Stimulated activated CD4-positive, alpha-beta T cell treated with anti-CD3 and anti-CD28 coated beads, TNF-alpha, amount 100 ng/mL, for 24 hours (primary cell): ENCODE data around the gene MYL5.
A peak's percentile ranks its signal among the peaks of the same experiment; 100 is the strongest.
"Not testable (repeated sequence)": the region's sequence is repeated elsewhere in the genome, so short reads cannot be mapped to it uniquely, and the experiment has no call there.

ENCODE experiments used
- DNase-seq, 3 experiments: peaks; one replicate each; pipeline ENCODE4 v3.0.0-alpha.2; 2020; ENCODE audit warnings: low read depth in 3 of 3

The MYL5 gene

DNA sequence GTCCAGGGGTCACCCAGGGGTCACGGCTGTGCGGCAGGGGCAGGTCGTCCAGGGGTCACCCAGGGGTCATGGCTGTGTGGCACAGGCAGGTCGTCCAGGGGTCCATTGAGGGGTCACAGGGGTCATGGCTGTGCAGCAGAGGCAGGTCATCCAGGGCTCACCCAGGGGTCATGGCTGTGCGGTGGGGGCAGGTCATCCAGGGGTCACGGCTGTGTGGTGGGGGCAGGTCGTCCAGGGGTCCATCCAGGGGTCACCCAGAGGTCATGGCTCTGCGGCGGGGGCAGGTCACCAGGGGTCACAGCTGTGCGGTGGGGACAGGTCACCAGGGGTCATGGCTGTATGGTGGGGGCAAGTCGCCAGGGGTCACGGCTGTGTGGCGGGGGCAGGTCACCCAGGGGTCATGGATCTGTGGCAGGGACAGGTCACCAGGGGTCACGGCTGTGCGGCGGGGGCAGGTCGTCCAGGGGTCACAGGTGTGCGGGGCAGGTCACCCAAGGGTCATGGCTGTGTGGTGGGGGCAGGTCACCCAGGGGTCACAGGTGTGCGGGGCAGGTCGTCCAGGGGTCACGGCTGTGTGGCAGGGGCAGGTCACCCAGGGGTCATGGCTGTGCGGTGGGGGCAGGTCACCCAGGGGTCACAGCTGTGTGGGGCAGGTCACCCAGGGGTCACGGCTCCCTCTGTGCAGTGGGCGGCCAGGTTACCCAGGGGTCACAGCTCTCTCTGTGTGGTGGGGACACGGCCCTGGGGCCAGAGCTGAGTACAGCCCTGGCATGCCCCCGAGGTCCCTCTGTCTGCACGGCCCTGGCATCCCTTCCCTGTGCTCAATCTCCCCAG, 16.3 kb upstream of the MYL5 start:
- DNase-seq = no peak

DNA sequence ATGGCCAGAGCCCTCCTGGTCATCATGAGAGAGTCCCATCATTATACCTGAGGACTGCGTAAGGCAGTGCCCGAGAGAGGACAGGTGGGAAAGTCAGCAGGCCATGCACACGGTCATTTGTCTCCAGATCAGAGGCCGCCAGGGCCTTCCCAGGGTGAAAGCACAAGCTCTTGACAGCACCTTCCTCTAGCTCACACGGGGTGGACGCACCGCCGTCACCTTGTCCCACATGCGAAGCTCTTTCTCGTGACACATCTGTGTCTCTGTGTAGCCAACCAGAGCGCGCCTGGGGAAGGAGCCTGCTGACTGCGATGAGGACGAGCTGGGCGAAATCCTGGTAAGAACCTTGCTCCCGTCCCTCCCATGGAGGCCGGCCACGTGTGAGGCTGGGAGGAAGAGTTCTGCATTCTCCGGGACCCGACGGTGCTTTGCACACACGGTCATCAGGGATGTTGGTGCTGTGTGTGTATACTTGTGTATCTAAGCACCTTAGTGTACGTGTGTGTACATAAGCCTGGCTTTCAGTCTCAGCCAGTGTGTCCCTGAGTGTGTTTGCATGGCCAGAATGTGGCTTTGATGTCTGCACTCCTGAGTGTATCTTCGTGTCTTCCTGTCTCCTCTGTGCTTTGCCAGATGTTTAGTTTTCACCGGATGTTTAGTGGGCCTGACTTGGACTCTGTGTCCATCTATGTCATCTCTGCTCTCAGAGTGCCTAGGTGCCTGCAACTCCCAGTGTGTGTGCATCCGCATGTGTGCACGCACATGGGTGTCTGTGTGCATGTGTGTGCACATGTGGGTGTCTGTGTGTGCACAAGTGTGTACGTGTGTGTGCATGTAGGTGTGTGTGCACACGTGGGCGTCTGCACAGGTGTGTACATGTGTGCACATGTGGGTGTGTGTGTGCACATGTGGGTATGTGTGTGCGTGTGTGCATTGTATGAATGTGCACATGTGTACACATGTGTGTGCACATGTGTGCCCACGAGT, 15.4 kb upstream of the MYL5 start:
- no peak for DNase-seq

DNA sequence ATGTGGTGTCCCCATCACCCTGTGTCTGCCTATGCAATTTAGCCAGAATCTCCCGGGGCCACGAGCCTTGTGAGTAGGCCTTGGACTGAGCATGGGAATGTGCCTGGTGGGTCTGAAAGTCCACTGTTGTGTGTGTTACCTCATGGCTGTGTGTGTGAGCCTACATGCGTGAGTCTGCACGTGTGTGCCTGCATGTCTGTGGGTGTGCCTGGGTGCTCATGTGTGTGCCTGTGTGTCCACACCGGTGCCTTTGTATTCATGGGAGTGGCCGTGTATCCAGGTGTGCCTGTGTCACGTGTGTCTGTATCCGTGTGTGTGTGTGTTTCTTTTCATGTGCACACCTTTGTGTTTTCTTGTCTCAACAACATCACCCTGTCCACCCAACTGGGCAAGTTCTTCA, 14.5 kb upstream of the MYL5 start:
- no peak for DNase-seq

DNA sequence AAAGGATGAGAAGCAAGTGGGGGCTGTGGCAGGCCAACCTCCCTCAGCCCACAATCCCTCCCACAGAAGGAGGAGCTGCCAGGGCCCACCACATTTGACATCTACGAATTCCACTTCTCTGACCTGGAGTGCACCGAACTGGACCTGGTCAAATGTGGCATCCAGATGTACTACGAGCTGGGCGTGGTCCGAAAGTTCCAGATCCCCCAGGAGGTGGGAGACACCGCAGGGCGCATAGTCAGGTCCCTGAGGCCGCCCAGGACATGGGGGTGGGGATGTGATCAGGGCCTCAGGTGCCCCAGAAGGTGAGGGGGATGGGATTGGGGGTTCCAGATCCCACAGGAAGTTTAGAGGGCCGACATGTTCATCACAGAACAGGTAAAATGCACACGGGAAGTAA, 13.9 kb upstream of the MYL5 start:
- no peak for DNase-seq

DNA sequence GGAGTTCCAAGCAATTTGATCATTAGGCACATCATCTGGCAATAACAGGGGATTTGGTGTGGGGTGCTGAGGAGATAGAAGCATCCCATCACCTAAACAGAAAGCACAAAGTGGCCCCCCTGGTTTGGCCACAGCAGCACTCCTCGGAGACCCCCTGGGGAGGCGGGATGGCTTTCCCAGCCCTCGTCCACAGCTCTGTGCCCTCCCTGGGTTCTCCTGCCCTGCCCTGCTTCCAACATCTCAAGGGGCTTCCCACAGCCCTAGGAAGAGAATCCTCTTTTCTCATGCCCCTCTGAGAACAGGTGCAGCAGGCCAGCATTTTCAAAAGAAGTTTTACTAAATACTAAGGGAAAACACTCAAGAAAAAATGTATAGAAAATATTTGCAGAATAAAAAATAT, 13.1 kb upstream of the MYL5 start:
- no peak for DNase-seq

DNA sequence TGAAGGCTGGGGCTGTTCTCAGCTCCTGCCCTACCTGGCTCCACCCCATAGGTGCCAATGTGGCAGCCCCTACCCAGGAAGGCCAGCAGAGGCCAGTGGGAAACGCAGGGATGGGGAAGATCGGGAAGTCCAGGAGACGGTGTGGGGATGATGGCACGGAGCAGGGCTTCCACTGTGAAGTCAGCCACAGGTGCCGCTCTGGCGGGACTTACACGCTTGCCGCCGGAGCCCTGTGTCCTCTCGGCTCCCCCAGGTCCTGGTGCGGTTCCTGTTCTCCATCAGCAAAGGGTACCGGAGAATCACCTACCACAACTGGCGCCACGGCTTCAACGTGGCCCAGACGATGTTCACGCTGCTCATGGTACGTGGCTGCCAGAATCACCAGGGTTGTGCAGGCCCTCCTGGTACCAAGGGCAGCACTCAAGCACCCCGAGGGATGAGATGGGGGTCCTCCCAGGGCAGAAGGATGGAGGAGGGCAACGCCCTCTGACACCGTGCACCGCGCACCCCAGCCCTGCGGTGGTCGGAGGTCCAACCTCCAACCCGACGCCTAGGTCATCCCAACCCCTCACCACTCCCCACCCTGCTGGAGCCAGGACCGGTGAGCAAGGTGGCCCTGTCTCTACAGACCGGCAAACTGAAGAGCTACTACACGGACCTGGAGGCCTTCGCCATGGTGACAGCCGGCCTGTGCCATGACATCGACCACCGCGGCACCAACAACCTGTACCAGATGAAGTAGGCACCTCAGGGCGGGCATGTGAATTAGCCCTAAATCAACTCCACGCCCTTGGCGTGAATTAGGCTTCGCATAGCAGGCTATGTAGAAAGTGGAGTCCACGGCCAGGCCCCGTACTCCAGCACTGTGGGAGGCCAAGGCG, 12.2 kb upstream of the MYL5 start:
- DNase-seq = no peak

DNA sequence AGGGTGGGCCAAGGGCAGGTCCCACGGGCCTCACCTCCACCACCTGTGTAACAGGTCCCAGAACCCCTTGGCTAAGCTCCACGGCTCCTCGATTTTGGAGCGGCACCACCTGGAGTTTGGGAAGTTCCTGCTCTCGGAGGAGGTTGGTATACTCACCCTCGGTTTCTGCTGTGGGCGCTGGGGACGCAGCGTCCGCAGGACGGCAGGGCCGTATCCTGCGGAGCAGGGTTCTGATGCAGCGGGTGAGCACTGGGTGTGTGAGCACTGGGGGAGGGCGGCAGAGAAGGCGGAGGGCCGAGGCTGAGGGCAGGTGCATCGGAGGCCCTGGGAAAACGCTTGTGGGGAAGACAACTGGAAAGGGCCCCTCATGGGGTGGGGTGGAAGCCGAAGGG, 11.3 kb upstream of the MYL5 start:
- no peak for DNase-seq

DNA sequence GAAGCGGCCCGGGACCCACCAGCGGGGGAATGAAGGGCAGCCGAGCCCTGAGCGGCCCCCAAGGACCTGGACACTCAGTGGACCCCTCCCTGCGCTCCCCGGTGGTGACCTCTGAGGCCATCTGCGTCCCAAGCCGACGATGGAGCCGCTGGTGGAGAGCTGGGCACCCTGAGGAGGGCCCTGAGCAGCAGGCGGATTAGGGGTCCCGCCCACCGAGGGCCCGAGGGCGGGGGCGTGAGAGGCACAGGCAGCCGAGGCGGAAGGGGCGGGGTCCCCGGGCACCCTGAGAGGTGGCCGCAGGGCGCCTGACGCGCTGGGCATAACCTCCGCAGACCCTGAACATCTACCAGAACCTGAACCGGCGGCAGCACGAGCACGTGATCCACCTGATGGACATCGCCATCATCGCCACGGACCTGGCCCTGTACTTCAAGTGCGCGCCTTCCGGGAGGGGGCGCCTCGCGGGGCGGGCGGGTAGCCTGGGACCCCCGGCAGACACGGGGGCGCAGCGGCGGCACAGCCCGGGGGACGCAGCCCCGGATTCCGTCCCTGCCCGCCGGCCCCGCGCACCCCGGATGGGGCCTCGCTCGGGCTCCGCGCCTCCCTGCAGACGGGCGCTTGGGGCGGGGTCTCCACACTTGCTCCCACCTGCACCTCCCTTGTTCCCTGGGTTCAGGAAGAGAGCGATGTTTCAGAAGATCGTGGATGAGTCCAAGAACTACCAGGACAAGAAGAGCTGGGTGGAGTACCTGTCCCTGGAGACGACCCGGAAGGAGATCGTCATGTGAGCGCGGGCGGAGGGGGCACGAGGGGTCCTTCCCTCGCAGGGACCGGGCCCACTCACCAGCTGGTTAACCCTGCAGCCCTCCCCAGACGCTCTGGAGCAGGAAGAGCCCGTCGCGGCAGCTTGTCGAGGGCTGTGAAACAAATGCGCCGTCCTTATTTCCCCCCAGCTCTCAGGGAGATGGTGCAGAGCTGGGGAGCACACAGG, 10.6 kb upstream of the MYL5 start:
- DNase-seq = peak; percentile 34 to 79 (median 53)

DNA sequence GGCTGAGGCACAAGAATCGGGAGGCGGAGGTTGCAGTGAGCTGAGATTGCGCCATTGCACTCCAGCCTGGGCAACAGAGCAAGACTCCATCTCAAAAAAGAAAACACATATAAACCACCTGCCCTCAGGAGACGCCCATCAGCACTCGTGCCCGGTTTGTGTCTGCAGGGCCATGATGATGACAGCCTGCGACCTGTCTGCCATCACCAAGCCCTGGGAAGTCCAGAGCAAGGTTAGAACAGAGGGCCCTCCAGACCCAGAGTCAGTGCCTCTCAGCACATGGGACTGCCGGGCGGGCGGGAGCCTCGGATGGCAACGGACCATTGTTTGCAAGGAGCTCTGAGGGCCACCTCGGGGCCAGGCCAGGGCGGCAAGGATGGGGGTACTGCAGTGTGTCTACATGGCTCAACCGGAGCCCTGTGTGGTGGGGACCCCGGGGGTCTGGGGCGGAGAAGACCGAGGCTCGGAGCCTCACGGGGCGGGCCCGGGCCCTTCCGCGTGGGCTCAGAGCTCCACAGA, 9.6 kb upstream of the MYL5 start:
- no peak for DNase-seq

DNA sequence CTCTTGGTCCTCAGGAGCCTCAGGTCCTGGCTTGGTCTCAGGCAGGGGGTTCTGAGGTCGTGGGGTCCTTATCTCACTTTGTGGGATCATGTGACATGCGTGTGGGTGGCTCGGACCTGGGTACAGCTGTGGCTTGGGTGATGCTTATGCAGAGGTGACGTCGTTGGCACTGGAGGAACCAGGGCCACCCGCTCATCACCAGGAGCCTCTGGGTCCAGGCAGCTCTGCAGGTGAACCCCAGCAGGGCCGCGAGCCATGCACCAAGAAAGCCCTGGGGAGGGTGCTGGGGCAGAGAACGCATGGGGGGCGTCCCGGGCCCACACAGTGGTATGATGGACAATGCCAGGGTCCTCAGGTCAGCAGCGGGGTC, 9.0 kb upstream of the MYL5 start:
- DNase-seq = no peak

DNA sequence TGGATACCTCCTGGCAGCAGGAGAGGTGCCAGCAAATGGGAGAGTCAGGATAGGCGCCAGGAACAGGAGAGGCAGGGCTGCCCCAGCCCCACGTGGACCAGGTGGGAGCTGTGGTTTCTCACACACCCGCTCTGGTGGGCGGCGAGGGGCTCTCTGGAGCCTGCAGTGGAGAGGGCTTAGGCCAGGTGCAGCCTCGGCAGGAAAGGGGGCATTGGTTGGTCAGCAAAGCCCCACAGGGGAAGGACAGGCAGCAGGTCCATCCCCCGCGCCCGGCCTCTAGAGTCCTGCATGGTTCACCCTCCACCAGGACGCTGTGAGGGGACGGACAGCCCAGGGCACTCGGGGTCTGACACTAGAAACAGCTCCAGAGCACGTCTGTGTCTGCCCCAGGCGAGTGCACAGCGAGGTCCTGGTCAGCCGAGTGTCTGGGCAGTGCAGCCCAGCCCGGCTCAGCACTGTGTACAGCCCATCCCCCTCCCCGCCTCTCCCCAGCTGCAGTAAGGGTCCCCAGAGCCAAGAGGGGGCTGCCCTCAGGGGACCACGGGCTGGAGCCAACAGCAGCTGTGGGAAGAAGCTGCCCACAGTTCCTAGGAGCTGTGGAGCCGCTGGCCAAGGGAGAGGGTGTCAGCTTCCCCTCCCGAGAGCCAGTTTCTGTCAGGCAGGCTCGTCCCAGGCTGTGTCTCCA, 8.4 kb upstream of the MYL5 start:
- DNase-seq = no peak

DNA sequence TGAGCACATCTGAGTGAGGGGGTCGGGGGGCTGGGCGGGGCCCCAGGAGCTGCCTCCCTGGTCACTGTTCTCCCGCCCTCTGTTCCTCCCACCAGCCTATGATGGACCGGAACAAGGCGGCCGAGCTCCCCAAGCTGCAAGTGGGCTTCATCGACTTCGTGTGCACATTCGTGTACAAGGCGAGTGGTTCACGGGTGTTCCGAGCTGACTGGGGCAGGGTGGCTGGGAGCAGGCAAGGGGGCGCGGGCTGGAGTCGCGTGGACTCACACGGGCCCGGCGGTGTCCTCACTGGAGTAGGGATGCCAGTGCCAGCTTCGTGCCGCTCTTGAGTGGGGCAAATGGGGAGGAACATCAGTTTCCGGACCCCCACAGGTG, 7.9 kb upstream of the MYL5 start:
- DNase-seq = no peak

DNA sequence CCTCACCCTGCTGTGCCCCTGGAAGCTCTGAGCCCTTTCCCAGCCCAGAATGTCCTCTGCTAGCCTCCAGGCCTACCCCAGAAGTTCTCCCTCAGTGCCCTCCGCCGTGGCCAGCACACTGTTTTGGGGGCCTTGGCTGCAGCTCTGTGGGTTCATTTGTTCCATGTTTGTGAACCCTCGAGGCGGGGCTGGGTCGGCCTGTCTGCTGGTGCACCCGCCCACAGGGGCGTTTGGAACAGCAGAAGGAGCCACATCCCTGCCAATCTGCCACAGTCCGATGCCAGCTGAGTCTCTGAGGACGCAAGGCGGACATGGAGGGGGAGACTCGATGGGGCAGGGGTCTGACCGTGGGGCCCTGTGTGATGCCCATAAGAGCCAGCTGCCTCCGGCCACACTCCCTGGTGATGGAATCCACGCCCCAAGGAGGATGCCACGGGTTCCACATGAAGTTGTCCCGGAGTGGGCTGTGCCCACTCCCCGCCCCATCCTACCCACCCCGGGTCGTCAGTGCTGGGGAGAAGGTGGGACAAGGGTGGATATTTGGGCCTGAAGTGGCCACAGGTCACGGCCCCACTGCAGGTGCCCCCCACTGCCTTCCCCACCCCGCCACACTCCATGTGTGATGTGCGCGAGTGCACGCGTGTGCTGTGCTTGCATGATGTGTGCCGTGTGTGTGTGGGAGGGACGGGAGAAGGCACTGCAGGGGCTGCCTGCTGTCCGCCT, 7.4 kb upstream of the MYL5 start:
- no peak for DNase-seq

DNA sequence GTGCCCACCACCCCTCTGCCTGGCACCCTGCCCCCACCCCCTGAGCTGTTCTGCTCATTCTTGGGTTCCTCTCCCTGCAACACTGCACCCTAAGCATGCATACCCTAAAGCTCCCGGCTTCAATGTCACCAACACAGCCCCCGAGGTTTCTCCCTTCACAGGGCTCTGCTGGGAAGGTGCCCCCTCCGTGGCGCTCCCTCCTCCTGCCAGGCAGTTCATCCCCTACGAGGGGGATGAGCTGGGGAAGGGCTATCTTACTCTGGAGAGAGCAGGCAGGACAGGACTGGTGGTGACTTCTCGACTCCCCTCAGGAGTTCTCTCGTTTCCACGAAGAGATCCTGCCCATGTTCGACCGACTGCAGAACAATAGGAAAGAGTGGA, 6.8 kb upstream of the MYL5 start:
- DNase-seq = no peak

DNA sequence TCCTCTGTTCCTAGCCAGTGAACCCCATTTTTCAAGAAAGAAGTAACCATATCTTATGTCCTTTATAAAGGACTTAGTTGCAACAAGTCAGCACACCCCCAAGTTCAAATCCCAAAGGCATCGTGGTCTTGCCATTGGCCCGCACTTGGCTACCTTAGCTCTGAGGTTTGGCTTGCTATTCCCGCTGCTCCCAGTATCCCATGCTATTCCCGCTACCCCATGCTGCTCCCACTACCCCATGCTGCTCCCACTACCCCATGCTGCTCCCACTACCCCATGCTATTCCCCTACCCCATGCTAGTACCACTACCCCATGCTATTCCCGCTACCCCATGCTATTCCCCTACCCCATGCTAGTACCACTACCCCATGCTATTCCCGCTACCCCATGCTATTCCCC, 6.1 kb upstream of the MYL5 start:
- DNase-seq = not testable (repeated sequence)

DNA sequence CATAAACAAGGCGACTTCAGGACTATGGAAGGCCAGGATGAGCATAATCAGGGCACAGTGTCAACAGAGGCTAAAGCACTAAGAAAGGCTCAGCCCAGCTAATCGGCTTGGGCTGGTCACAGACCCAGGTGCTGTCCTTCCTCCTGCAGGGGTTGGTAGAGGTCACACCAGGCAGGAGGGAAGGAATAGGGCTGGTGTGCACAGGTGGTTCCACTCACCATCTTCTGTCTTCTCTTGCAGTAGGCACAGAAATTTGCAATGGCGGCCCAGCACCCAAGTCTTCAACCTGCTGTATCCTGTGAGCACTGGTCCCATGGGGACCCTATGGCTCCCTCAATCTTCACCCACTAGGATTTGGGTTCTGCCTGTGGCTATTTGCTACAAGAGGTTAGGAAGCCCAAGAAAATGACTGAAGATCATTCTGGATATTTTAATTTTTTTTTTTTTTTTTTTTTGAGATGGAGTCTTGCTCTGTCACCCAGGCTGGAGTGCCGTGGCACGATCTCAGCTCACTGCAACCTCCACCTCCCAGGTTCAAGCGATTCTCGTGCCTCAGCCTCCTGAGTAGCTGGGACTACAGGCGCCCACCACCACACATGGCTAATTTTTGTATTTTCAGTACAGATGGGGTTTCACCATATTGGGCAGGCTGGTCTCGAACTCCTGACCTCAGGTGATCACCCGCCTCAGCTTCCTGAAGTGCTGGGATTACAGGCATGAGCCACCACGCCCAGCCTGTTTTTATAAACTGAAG, 4.4 kb upstream of the MYL5 start:
- not testable (repeated sequence) for DNase-seq

DNA sequence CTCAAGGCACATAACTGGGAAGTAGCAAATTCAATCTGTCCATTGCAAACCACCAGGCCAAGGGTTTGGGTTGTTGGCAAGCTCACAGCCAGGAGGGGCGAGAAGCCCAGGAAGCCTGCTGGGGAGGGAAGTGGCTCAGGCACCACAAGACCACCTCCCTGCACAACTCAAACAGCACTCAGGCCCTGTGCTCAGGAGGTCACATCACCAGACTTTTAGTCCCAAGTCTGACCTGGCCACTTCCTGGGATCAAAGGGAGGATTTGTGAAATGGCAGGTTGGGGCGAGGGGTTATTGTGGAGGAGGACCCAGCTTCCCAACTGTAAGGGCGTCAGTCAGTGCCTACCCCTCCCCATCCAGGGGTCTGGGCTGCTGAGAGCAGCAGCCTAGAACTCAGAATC, 2.6 kb upstream of the MYL5 start:
- DNase-seq = no peak

DNA sequence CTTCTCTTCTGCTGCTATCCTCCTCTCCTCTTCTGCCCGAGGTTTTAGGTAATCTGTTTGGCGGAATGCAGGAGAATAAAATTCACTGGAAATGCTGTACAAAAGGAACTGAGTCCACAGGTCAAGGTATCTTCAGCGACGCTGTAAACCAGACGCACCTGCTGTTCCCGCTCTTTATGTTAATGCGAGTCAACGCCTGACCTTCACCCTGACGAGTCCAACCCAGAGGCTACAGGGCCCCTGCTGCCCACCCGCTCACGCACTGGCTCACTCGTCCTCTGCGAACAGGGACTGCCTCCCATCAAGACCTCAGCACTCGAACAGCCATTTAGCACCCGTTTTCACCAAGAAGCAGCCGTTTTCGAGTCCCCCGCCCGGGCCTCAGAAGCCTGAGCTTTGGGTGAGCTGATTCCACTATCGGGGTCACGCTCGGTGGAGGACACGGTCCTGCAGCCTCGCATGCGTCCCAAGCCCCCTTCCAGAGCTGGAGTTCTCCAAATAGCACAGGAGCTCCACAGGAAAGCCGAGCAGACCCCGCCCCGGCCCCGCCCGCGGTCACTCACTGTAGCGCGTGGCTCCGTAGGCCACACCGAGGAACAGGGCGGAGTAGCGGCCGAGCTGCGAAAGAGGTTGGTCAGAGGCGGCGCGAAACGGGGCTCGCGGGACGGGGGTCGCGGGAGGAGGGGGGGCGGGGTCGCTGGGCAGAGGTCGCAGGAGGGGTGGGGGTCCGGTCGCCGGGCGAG, 822 bp upstream of the MYL5 start:
- DNase-seq = no peak
